Glomerular visceral epithelial cell (primary cell): ENCODE results near the gene DNM3.

Source experiments
- DNase-seq: peaks from one replicate; pipeline ENCODE4 v3.0.0-alpha.2; 2016; ENCODE audit errors: extremely low spot score

The DNM3 gene

GRCh38 chr1:172107316-172107975, 266.1 kb downstream of the DNM3 start:
- no peak for DNase-seq

DNA sequence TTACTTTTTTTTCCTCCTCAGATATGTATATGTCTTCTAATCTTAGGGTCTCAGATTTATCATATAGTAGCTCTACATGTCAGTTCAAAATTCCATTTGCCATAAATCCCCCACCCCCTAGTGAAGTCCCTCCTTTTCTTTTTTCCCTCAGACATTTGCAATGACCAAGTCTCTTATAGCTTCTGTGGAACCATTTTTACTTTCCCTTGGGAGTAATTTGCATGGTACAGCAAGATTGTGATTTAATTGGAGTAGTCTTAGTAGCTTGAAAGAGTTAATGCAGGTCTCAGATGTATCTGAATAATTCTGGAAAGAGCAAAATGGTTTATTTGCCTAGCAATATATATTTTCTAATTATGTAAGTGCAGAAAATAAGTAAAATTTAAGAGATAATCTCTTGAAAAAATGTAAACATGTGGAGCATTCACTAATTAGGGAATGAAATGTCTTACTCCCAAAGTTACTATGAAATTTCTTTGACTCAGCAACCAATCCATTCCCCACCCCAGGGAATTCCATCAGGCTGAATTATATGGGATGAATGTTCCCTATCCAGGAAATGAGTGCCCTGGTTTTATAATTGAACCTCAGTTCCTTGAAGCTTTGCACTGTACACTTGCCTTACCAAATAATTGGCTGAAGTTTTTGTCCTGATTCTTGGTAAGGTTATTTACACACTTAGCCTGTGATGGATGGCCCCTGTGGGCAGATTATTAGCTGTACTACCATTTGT, 267.0 kb downstream of the DNM3 start:
- no peak for DNase-seq

GRCh38 chr1:172109359-172109758, 268.1 kb downstream of the DNM3 start:
- no peak for DNase-seq

GRCh38 chr1:172112576-172112975, 271.3 kb downstream of the DNM3 start:
- DNase-seq: peak; percentile 12

GRCh38 chr1:172117800-172118199, 276.5 kb downstream of the DNM3 start:
- peak; percentile 65 for DNase-seq

DNA sequence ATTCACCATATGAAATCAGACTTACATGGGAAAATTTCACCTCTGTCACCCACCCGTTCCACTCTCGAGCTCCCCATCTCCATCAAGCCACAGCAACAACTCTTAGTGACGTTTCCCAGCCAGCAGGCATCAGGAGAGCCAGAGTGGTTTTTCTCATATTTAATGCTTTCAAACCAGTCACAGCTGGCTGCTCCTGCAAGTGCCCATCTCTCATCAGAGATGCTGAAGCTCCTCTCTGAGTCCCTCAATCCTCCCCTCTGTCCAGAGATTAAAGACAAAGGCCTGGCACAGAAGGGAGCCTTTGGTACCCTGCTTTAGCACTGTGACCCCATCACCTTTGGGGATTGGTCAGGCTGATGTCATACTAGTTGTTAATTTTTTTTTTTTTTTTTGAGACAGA, 277.3 kb downstream of the DNM3 start:
- peak; percentile 36 for DNase-seq

DNA sequence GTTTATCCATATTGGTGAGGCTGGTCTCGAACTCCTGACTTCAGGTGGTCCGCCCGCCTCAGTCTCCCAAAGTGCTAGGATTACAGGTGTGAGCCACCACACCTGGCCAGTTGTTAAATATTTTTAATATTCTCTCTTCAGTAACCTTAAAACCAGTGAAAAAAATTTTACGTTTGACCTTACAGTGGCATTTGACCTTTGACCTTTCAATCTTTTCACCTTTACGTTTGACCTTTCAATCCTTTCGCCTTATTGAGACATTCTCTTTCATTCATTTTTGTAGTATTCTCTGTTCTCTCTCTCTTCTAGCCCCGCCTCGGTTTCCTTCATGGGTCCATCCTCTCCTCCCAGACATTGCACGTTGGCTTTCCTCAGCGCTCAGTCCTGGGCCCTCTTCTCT, 277.9 kb downstream of the DNM3 start:
- no peak for DNase-seq

- no peak for DNase-seq
These were observed 279.1 kb downstream of the DNM3 start for GRCh38 chr1:172120381-172120780.

DNA sequence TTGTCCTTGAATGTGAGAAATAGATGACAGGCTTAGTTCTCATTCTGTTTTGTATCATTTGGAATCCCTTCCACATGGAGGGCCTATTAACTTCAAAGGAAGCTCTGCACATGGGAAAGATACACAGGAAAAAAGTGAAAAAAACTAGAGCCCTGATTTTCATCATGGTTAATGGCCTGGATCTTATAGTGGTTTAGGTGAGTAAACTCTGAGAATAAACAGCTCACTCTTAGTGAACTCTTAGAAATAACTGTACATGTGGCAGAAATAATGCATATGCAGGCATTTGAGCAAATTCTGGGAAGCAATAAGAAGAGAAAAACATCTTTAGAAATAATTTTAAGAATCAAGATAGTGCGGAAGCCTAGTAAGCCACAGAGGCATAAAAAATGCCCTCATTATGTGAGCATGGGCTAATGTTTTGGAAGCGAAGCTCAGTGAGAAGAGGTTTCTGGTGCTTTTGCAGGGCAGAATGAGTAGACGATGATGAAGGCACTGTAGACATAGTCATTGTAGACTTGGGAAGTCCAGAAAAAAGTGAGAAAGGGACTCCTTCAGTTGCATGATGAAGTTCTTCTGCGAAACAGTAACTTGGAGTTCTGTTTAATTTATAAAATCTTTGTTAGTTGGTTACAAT, 279.9 kb downstream of the DNM3 start:
- no peak for DNase-seq

- no peak for DNase-seq
These were observed 281.1 kb downstream of the DNM3 start for GRCh38 chr1:172122381-172122780.

GRCh38 chr1:172125250-172125649, 284.0 kb downstream of the DNM3 start:
- no peak for DNase-seq

GRCh38 chr1:172125812-172126430, 284.6 kb downstream of the DNM3 start:
- DNase-seq: no peak

DNA sequence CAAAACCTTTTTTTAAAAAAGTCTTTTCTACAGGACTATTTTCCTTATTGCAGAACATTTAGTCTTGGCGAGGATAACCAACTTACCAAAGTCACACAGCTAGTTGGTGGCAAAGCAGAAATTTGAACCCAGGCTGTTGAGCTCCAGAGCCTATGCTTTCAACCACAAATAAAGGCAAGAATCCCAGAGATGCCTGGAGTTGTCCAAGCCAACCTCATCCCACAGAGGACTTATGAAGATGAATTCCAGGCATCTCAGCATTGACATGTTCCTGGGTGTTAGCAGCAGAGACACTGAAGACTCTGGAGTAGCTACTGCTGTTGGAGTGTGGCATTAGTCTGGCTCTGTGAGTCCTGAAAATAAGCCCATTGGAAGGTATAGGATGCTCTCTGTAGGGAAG, 291.5 kb downstream of the DNM3 start:
- no peak for DNase-seq

GRCh38 chr1:172134087-172134731, 292.9 kb downstream of the DNM3 start:
- peak; percentile 5 for DNase-seq

DNA sequence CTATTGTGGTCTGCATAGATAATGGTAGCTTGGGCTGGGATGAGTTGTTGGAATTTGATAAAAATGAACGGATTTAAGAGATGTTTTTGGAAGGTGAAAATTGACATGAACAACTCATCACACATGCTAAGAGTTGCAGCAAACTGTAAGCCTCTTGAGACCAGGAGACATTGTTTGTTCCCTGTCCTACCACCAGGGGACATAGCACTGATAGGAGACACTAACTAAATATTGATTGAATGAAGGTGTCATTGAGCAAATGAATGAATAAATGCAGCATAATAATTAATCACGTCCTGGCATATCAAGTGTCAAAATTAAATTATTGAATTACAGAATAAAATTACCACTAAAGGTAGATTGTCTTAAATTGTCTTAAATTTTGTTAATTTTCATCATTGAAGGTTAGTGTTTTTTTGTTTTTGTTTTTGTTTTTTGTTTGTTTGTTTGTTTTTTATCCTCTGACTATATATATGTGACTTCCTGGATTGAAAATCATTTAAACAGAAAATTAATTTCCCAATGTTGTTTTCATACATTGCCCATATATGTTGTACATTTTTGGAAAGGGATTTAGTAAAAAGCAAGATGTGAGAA, 293.9 kb downstream of the DNM3 start:
- DNase-seq: no peak

DNA sequence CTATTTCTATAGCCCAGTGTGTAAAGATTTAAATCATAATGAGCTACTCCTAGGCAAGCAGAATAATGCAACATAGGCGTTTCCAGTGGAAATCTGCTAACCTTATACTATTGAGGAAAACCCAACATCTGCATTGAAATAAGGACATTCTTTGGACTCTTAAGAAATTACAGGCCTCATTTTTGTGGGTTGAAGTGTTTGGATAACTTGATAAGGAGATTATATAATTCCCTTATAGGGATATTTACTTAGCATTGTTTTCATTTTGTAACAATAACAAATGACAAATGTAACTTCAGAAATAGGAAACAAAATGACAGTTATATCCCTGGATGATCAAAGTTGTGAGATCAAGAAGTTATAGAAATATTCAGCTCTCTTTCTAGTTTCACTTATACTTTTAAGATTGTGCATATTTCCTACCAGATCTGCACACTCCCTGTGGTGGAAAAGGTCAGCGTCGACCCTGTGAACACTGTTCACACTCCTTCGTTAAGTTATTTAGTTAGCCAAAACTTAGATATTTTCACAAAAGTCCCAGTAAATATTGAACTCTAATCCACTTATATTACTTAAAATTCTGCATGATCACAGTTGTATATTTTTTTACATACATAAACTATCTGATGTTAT, 294.8 kb downstream of the DNM3 start:
- DNase-seq: no peak

DNA sequence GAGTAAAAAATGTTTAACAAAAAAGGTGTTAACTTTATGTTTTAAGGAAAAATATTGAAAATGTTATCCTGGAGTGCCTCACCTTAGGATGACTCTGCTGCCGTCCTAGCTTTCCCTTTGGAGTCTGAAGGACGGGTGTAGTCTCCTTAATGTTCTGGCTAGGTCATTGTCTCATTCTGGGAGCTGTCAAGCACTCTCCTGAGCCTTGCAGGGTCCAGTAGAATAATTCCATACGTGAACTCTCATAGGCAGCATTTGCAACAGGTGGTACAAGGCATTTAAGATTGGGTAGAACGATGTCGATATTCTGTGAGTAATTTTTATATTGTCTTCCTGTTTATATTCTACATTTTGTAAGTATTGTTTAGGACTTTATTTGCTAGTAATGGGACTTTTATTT, 295.6 kb downstream of the DNM3 start:
- DNase-seq: no peak

DNA sequence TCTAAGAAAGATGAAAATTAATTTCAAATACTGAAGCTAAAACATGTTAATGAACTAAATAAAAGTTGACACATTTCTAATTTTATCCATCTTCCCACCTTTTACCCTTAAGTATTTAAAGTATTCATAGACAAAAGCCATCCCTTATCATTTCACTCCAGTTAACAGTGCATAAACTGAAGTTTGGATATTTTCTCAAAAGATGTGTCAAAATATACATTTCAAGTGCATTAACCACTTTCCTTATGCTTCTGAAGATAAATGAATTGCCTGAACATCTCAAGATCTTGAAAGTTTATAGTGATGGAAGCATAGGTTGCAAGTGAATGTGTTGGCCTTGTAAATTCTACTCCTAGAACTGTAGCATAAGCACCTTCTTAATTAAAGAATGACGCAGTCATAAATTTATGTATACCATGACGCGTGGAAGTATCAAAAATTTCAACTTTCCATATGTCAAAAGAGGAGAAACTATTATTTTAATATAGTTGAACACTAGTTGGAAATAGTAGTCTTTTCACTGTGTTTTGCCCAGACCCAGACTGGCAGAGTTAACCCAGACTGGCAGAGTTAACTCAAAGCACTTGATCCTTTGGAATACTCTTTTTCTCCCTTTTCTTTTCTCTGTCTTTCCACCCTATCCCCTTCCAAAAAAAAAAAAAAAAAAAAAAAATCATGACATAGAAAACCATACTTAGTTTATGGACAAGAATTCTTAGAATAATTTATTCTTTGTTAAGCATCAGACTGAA, 296.6 kb downstream of the DNM3 start:
- no peak for DNase-seq

DNA sequence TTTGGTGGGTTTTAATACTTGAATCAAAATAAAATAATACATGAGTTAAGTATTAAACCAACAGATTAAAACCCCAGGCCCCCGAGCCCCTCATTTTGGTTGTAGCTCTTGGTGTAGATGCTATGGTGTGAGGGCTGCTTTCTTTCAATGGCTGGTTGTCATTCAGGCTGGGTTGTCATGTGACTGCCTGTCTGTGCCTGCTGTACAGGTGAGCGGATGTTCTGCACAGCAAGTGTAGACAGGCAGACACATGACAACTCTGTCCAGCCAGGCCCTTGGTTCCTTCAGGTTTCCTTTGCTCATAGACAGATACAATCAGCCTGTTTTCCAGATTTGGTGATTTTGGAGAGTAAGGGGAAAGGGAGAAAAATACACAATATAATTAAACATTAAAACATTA, 297.3 kb downstream of the DNM3 start:
- DNase-seq: no peak

DNA sequence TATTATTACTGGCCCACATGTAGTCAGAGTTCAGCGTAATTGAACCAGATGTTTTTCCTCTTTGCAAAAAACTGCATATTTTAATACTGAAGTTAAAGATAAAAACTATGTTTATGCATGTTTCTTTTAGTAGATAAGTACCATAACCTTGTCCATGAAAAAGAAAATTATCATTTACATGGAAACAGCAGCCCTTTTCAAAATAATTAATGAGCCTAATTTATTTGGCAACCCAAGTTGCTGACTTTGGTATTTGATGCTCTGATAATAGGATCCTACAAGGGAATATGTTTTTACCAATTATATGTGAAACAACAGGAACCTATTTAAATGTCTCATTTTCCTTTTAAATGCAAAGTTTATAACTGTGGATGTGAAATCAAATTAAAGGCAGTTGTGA, 297.9 kb downstream of the DNM3 start:
- no peak for DNase-seq

- no peak for DNase-seq
These were observed 298.8 kb downstream of the DNM3 start for GRCh38 chr1:172140072-172140471.
